ENCODE measurements around the gene NECAB3.

The NECAB3 gene, protein sequence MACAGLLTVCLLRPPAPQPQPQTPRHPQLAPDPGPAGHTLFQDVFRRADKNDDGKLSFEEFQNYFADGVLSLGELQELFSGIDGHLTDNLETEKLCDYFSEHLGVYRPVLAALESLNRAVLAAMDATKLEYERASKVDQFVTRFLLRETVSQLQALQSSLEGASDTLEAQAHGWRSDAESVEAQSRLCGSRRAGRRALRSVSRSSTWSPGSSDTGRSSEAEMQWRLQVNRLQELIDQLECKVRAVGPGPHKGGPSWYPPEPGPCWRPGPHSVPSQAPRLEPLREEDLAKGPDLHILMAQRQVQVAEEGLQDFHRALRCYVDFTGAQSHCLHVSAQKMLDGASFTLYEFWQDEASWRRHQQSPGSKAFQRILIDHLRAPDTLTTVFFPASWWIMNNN

DNA sequence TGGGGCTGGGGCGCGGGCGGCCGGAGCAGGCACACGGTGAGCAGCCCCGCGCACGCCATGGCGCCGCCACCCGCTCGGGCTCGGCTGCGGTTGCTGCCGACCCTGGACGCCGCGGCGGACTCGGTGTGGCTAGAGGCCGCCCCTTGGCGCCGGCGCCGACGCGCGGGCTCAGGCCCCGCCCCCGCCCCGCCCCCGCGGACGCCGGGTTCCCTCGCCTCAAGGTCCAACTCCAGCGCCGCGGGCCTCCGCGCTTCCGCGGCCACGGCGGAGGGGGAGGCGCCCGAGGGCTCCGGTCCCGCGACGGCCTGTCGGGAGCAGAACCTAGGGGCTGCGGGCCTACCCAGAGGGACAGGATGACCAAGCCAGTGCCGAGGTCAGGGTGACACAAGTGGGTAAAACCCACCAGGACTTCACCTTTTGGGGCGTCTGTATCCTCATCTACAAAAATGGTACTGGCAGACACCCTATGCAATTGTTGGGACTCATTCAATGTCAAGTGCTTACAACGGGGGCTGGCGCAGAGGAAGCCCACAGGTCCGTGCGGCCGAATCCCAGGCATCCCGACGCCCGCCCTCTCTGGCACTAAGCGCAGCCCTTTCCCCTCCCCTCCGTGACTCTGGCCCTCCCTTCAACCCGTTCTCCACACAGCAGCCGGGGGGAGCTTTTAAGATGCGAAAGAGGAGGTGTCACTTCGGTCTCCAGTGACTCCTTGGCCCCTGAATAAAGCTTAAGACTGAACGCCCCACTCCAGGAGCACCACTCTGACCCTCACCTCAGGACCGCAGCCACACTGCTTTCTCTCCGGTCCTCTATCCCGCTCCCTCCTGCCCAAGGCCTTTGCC, at the start of gene NECAB3:
Gene NECAB3, minus strand, starts transcription at position 135 of the 842 bp plus-strand sequence. Its CDS starts 76 bp downstream, at position 59.
- FAIRE-seq (no peak), DNase-seq (ENCODE audit: insufficient read length, low spot score) (peak; percentile 84)
- TF ChIP-seq, protein P1, sequence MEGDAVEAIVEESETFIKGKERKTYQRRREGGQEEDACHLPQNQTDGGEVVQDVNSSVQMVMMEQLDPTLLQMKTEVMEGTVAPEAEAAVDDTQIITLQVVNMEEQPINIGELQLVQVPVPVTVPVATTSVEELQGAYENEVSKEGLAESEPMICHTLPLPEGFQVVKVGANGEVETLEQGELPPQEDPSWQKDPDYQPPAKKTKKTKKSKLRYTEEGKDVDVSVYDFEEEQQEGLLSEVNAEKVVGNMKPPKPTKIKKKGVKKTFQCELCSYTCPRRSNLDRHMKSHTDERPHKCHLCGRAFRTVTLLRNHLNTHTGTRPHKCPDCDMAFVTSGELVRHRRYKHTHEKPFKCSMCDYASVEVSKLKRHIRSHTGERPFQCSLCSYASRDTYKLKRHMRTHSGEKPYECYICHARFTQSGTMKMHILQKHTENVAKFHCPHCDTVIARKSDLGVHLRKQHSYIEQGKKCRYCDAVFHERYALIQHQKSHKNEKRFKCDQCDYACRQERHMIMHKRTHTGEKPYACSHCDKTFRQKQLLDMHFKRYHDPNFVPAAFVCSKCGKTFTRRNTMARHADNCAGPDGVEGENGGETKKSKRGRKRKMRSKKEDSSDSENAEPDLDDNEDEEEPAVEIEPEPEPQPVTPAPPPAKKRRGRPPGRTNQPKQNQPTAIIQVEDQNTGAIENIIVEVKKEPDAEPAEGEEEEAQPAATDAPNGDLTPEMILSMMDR (IDR thresholded peaks at IDR 0.05; ENCODE audit: insufficient read depth, missing control alignments): no peak

DNA sequence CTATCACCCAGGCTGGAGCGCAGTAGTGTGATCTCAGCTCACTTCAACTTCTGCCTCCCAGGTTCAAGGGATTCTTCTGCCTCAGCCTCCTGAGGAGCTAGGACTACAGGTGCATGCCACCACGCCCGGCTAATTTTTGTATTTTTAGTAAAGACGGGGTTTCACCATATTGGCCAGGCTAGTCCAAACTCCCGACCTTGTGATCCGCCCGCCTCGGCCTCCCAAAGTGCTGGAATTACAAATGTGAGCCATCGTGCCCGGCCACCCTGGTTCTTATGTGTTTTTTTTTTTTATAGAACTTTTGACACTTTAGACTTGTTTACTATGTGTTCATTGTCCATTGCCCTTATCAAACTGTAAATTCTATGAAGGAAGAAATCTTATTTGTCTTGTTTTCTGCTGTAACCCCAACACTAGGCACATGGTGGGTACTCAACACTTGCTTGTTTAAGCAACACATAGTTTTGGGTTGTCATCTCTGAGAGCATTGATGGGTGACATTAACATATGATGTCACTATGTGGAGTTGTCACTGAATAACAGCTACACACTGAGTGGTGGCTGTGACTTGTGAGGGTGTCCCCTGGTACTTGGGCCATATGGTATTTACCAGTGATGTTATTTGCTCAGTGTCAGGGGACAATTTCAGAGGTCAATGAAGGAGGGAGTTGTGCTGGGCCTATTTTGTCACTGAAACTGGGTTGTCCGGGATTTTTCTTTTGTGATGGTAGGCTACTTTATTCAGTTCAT, 47.3 kb upstream of the NECAB3 start:
- FAIRE-seq: no peak
- TF ChIP-seq, protein P1 (IDR thresholded peaks at IDR 0.05; ENCODE audit: insufficient read depth, missing control alignments): no peak
- no peak for DNase-seq (ENCODE audit: insufficient read length, low spot score)

DNA sequence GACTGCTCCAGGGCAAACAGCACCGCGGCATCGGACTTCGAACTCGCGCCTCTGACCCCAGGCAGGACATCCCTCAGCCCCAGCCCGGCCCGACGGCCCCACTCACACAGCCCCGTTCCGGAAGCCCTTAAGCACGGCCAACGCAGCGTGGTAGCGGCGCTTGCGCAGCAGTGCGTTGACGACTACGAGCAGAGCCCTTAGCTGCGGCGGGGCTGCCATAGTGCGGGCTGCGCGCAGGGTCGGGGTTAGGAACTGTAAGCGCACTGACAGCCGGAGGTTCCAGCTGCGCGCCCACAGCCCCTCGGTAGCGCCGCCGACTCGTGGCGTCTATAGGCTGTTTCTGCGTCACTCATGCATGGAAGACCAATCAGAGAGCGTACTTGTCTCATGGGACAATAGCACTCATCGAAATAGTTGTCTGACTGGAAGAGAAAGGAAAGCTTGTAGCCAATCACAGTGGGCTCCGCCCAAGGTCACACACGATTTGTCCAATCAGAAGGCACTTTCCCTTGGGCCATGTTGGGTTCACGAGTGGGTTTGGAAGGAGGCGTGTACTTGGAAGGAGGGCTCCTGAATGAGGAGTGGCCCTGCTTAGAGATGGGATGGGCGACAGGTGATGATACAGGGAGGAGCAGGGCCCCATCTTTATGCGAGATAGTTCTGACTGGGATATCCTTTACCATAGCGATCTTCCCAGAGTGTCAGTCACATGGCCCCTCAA, 45.9 kb upstream of the NECAB3 start, which contains the start of gene PXMP4:
Gene PXMP4, minus strand, starts transcription at position 322 of the 721 bp plus-strand sequence. Its CDS starts 103 bp downstream, at position 219.
- FAIRE-seq: peak; percentile 71

DNA sequence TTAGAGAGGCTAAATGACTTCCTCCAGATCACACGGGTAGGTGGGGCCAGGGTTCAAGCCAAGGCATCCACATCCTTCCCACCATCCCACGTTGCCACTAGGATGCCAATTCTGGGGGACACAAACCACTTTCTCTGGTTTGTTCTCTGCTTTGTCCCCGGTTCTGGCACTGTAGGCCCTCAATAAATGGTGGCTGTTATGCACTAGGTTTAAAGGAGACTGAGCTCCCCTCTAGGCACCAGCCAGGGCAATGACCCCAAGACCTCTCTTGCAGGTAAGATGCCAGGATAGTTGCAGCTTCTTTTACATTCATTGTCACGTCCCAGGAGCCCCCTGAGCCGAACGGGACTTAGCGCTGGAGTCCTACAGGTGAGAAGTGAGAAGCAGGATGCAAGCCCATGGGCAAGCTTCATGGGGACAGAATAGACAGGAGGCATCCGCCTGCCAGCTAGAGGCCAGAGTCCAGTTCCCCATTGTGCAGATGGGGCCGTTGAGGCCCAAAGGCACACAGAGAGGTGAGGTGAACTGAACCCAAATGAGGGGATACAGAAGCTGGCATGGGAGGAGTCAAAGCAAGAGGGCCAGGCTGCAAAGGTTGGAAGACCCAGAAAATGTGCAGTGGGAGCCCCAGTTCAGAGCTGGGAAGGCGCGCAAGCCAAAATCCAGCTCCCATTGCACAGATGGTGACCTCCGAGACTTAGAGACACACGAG, 45.2 kb upstream of the NECAB3 start:
- FAIRE-seq: no peak
- no peak for DNase-seq (ENCODE audit: insufficient read length, low spot score)
- TF ChIP-seq, protein P1 (IDR thresholded peaks at IDR 0.05; ENCODE audit: insufficient read depth, missing control alignments): no peak

More for the DNA sequence above, 45.9 kb upstream of the NECAB3 start, which contains the start of gene PXMP4:
- DNase-seq (ENCODE audit: insufficient read length, low spot score): peak; percentile 88
- TF ChIP-seq, protein P1 (IDR thresholded peaks at IDR 0.05; ENCODE audit: insufficient read depth, missing control alignments): no peak

DNA sequence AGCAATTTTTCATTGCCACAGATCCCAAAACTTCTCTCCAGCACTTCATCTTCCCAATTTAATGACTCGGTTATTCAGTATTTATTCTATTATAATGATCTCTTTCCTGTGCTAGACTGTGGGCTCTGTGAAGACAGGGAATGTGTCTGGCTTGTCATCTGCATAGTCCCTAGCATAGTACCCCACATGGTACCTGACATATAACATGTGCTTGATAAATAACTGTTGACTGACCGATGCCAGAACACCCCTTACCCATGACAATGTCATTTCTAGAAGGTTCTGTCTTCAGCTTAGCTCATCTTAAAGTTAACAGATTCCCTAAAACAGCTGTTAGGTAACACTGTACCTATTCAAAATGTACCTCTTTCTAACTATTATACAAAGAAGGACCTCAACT, 42.3 kb upstream of the NECAB3 start:
- FAIRE-seq (no peak), DNase-seq (ENCODE audit: insufficient read length, low spot score) (no peak)
- TF ChIP-seq, protein P1 (IDR thresholded peaks at IDR 0.05; ENCODE audit: insufficient read depth, missing control alignments): no peak

Data from D721Med (cell line).